GM21367 (cell line): ENCODE results near the gene ATP9B.

ENCODE experiments used
- ATAC-seq: cut with Tn5 transposase; IDR thresholded peaks from one replicate; pipeline ENCODE4 v1.9.1; 2021; ENCODE audit not compliant: unreplicated experiment

The ATP9B gene

GRCh38 chr18:79393635-79394533 is 324.7 kb downstream of the ATP9B start:
- ATAC-seq, result no peak

DNA sequence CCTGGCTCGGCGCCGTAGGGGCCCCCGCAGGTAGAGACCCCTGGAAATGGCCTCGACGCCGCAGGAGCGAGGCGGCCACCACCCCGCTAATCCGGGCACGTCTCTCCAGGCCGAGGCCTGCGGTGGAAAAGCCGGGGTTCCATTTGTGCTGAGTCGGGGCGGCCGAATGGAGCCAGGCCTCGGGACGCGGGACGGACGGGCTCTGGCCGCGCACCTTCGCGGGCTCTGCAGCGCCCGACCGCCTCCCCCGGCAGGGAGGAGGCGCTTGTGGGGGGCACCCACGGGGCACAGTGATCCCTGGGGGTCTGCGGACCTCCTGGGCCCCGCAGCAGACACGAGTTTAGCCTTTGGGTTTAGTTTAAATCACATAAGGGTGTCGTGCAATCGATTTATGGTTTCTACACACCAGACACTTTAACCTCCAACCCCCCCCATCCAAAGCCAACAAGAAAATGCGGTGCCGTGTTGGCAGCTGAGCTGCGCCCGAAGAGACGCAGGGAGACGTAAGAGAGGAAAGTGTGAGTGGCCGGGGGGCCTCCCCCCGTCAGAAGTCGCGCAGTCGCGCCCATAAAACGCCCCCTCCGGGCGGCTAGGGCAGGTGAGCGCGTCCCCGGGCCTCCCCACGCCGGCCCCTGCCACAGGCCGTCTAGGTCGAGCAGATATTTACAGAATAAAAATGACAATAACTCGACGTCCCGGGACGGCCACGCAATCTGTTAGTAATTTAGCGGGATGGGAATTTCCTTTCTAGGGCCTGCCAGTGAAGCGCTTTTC is 325.5 kb downstream of the ATP9B start:
- ATAC-seq, result no peak

DNA sequence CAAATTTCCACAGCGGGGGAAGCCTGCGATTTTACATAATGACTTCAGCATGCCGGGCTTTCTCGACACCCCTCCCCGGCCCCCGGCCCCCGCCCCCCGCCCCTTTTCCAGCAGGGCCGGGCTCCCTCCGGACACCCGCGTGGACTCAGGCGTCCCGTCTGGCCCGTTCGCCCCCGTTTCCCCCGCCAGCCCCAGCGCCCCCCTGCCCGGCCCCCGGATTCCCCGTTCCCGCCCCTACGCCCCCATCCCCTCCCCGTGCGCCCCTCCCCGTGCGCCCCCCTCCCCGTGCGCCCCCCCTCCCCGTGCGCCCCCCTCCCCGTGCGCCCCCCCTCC is 326.1 kb downstream of the ATP9B start:
- ATAC-seq, result no peak

- ATAC-seq, result no peak
Observed at GRCh38 chr18:79395761-79396404, 326.7 kb downstream of the ATP9B start, which contains the start of gene NFATC1. TSS of gene NFATC1 (plus strand) at chr18:79395930. CDS start at chr18:79396225, 295 bp downstream.

- ATAC-seq, result no peak
Observed at GRCh38 chr18:79396431-79397246, 327.4 kb downstream of the ATP9B start.

DNA sequence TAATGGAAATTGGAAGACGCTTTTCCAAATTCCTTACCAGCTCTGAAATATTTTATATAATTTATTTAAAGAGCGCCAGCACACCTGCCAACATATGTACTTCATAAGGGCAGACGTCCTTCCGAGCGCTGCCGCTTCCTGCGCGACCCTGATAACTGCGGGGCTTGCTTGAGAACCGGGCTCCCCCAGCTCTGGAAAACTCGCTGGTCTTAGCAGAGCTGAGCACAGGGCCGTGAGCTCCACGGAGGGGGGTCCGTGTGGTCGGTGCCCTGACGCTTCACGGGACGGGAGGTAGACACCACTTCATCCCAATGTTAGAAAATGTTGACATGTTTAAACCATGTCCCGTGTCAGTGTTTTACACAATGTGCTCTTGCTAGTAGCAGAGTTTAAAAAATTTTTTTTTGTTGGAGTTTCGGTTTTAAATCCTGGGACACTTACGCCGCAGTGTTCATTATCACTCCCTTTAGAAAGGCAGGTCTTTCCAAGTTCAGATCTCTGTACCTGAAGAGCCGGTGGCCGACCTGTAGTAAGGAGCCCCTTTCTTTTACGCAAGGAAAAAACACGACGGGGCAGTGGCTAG is 328.1 kb downstream of the ATP9B start:
- no peak for ATAC-seq

DNA sequence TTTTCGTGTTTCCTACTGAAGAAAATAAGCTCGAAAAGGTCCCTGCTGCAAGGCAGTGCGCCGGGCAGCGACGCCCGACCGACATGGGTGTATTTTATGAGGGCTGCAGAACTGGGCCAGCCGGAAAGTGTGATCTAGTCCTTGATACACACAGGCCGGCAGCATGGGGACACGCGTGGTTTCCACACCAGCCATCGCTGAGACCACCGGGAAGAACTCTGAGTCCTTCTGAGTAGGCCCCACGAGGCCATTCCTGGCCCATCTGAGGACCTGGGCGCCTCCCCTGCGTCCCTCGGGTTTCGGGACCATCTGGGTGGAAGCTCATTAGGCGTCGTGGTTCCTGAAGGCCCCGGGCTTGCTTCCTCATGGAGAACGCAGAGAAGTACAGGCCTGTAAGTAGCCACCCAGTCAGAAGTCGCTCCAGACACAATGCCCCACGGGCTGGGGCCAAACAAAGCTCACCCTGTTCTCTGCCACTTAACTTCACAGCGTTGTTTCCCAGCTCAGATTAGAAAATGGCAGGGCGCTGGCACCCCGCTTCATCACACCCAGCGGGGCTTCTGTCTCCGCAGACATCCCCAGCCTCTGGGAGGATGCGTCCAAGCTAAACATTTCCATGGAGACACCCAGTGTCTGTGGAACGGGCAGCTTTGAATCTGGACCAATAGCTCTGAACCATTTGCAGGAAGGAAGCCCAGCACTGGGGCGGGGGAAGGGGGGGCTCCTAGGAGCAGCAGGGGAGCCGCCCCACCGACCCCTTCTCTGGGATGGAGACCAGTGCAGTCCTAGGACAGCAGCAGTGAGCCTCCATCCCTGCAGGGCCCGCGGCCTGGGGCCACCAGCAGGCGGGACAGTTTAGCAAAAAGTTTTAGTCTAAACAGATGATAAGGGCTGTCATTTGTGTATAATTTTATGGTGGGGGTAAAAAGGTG is 328.9 kb downstream of the ATP9B start:
- no peak for ATAC-seq

DNA sequence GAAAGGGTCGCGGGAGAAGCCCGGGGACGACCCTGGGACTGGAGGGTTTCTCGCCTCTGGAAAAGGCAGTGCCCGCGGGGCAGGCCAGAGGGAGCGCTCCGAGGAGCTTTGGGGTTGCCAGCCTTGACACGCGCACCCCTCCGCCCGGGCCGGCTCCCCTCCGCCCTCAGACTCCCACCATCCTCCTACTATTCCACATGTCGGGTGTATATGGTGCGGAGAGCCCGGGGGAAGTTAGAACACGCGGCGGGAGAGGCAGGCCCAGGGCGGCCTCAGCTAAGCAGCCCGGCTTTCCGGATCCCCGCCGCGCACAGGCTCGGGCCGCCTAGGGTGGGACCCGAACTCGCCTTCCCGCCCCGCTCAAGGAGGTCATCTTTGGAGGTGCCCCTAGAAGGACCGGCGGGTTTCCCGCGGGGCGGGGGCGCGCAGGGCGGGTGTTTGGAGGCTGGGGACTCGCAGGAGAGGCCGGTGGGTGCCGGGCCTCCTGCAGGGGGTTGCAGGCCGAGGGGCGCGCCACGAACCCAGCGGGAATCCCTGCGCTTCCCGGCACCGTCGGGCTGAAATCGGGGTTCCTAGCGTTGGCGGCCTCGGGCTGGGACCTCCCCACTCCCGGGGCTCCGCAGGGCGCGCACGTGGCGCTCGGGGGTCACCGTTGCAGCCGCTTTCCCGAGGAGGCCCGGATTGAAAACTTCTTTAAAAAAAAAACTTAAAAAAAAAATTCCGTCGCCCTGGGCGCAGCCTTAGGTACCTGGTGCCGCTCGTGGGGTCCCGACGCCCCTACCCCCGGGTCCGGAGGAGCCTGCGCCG is 330.3 kb downstream of the ATP9B start:
- ATAC-seq, result no peak

DNA sequence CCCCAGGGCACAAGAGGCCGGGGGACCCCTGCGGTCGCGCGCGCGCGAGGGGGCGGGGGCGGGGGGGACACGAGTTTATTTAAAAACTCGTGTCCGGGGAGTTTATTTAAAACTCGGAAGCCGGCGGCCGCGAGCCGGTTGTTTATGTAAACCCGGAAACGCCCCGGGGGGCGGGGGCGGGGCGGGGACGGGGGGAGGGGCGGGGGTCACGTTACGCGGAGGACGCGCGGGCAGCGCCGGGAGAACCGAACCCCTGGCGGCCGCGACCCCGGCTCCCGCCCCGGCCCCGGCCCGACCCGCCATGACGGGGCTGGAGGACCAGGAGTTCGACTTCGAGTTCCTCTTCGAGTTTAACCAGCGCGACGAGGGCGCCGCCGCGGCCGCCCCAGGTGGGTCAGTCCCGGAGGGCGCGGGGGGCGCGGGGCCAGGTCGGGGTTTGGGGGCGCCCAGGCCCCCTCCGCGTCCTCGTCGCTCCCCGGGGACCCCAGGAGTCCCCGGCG is 330.9 kb downstream of the ATP9B start:
- ATAC-seq, result no peak

DNA sequence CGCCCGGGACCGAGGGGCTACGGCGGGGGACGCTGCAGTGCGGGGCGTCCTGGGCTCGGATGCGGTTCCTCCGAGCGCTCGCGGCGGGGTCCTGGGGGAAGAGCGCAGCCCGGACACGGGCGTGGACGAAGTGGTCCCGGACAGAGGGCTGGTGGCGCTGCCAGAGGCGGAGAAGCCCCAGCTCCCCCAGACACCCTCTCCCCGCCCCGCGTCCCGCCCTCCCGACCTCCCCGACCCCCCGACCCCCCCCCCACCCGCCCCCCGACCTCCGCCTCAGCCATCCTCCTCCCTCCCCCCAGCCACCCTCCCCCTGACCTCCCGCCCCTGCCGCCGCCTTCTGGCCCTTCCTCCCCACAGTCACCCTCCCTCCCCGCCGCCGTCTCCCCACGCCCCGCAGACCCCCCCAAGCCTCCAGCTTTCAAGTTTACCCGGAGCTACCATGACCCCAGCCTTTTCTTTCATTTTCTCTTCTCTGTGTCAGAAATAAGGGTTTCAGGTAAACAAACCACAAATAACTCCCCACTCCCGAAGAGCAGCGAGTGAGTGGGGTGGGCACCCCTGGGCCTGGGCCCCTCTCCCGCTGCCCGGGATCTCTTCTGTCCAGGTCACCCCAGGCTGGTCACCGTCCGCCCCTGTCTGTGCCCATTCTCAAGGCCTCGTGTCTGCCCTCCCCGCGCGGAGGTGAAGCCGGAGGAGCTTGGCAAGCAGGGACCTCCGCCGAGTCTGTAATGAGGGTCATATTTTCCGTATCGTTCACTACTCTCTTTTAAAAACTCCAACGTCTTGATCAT is 331.6 kb downstream of the ATP9B start:
- no peak for ATAC-seq

DNA sequence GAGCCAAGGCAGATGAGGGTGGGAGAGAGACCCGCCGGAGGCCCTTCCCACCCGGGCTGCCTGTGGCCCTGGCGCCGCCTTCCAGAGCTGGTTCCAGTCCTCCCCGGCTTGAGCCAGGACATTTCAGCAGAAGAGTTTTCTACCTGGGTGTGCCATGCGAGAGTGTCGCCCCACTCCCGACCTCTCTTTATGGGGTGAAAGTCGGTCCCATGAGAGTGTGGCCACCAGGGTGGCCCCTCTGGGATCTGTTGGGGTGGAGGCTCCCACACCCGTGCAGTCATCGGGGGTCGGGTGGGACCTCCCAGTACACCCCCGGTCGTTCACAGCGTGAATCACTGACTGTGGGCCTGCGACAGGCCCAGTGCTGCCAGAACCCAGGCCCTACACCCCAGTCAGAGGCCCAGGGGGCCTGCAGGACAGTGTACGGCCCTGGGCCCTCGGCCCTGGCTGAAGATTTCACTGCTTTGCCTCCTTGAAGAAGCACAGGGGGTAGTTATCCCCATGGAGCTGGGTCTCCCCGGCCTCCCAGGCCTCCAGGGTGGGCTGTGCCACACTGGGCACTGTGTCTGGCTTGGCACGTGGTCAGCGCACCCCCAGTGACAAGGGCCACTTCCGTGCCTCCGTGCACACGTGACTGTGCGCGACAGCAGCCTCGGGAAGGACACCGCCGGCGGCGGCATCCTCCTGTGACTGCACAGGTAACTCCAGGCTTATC is 332.5 kb downstream of the ATP9B start:
- ATAC-seq, result no peak

DNA sequence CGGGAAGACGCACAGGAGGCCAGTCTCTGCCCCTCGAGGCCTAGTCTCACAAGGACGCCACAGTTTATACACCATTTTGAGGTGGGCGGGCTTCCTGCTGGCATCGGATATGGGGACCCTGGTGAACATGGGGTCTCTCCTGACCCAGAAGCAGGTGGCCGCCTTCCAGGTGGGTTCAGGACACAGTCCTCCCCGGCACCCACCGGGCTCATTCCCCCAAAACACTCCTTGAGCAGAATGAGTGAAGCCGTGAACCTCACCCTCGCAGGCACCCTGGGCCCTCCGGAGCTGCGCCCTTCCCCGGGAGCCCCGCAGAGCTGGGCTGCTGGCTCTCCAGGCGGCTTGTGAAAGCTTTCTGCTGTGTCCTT is 333.0 kb downstream of the ATP9B start:
- ATAC-seq, result no peak

DNA sequence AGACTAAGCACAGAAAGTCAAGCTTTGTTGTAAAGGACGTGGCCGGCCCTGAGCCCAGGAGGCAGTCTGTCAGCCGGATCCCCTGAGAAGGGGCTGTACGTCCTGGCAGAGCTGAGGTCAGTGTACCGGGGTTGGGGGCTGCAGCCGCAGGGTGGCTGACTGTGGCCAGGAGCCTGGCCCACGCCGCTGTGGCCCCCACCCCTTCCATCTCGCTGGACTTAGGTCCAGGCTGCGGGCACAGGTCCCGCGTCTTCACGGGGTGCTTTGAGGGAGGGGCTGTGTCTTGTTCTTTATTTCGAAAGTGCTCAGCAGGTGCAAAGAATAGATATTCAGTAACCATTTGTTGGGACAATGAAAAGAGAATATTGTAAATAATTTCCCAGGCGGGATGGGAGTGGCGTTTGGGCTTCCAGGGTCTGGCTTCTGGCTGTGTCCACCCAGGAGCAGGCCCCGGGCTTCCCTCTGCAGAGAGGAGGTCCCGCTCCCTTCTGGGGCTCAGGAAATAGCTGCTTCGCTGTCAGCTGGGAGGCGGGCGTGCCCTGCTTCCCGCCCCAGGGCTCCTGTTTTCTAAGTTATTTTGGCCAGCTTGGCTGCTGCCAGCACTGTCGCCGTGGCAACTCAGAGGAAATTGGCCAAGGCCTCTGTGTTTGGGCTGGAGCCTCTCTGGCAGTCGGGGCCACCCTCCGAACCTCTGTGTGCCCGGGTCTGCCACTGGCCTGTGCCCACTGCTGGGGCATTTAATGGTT is 334.0 kb downstream of the ATP9B start:
- no peak for ATAC-seq

DNA sequence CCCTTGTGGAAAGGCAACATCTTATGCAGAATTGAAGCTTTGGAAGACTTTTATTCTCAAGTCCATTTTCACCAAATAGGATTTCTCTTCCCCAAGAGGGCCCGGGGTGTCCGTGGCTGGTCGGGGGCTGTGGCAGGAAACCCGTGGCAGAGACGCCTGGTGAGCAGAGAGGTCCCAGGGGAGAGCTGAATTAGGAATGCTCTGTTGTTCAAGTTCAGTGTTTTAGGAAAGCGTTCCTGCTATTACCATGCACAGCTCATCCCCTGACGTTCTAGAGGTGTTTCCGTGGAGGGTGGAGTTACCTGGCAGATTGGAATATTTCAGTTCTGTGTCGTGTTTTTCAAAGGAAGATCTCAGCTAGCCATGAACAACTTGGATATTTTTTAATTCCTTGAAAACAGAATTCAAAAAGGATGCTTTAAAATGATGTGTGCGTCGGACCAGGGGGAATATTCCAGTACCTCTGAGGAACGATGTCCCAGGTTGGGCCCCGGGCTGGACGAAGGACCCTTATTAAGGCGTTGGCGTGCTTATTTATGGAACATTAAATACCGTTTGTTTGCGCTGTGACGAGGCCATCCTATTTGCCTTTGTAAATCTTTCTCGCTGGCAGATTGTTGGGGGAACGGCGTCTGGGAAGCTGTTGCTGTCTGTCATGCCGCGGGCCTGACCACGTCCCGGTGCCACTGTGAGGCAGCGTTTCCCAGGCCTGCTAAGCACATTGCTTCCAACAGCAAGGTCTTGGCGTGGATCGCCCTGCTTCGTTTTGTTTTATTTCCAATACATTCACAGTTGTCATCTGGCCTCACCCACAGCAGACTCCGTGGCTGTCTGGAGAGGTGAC is 334.8 kb downstream of the ATP9B start:
- no peak for ATAC-seq

DNA sequence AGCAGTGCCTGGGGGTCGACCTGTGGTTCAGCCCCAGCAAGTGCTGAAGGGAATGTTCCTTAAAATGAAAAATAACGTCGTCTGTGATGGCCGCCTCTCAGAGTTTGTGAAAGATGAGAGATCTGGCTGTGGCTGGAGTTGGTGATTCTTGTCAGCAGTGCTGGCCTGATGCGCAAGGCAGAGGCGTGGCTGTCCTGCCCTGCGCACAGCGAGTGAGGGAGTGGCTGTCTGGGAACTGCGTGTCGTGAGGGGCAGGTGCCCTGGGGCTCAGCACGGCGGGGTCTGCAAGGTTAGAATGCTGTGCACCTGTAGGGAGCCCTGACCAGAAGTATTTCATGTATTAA is 335.3 kb downstream of the ATP9B start:
- ATAC-seq, result no peak
